Measurements from ENCODE around the gene GAS2L1. TPM values are rescaled to one million over a fixed set of nuclear protein-coding genes. Genes with fewer than 3 reads are reported as not detected.

Gene GAS2L1
- total and polyA plus RNA-seq, 2 donors (not counting 3 experiments of a cell fraction or from before 2014, with no cell fraction given) = 30.5 to 44.0 TPM

GRCh38 chr22:29325785-29326315 lies 19.4 kb downstream of the GAS2L1 start:
- Histone ChIP-seq H3K79me2 (ENCODE audit: control insufficient read depth, insufficient read depth, low read length) (no peaks in the 10 kb centered on the region), H3K27me3 (ENCODE audit: control insufficient read depth in 2 of 2, insufficient read depth in 2 of 2, low read length in 2 of 2) (no peaks in the 10 kb centered on the region), H3K9me3 (replicated peaks; ENCODE audit: control insufficient read depth, insufficient read depth, low read length) (no peaks in the 10 kb centered on the region), H3K9me1 (replicated peaks; ENCODE audit: control insufficient read depth, extremely low read depth, insufficient read depth, low read length) (no peaks in the 10 kb centered on the region), H3K4me2 (ENCODE audit: insufficient read depth, low read length) (no peak overlapping the region), H3K27ac (ENCODE audit: insufficient read depth, low read depth, low read length) (no peak overlapping the region), H3K4me3 (replicated peaks in 1 of 3; ENCODE audit: insufficient read depth in 1 of 3, low read depth in 1 of 3, low read length in 3 of 3) (no peak overlapping the region), H2AFZ (ENCODE audit: low read depth, low read length) (no peak overlapping the region), H3K36me3 (ENCODE audit: control insufficient read depth in 2 of 2, extremely low read depth in 1 of 2, insufficient read depth in 2 of 2, low read length in 2 of 2) (peaks cover 2 to 28% of the 10 kb centered on the region in 2 experiments), H3K9ac (replicated peaks; ENCODE audit: extremely low read depth, insufficient read depth, low read length) (no peak overlapping the region), H4K20me1 (replicated peaks; ENCODE audit: control insufficient read depth, extremely low read depth, insufficient read depth, low read length) (no peaks in the 10 kb centered on the region), H3K4me1 (ENCODE audit: control insufficient read depth, extremely low read depth, insufficient read depth, low read length) (peaks cover 3% of the 10 kb centered on the region)
- TF ChIP-seq MAX (IDR thresholded peaks at IDR 0.05; ENCODE audit: insufficient read depth, insufficient read length) (no peak), FOS (IDR thresholded peaks at IDR 0.05; ENCODE audit: borderline replicate concordance, insufficient read depth, low read length) (no peak)
- FAIRE-seq (no peak), DNase-seq (ENCODE audit: low read depth, low spot score) (no peak)
- intact Hi-C loops (cut with micrococcal nuclease) (no loop called here), dilution Hi-C loops (cut with MboI; ENCODE audit: extremely low pct_ligation_motif_present, low sequenced_read_pairs) (no loop called here)
- BruUV-seq (replicated peaks) = no TSS peak
- ChIA-PET CTCF (interaction anchor here (1.4 kb wide), 1 partner anchor 34 kb away, joined by 5 read pairs; no protein-coding TSS in a partner anchor), POLR2A (no interaction called here)

- FAIRE-seq (no peak), DNase-seq (ENCODE audit: low read depth, low spot score) (no peak)
- Histone ChIP-seq H3K4me3 (replicated peaks in 1 of 3; ENCODE audit: insufficient read depth in 1 of 3, low read depth in 1 of 3, low read length in 3 of 3) (no peak overlapping the region), H4K20me1 (replicated peaks; ENCODE audit: control insufficient read depth, extremely low read depth, insufficient read depth, low read length) (no peaks in the 10 kb centered on the region), H3K4me1 (ENCODE audit: control insufficient read depth, extremely low read depth, insufficient read depth, low read length) (peaks cover 10% of the 10 kb centered on the region), H3K27ac (ENCODE audit: insufficient read depth, low read depth, low read length) (no peak overlapping the region), H3K36me3 (ENCODE audit: control insufficient read depth in 2 of 2, extremely low read depth in 1 of 2, insufficient read depth in 2 of 2, low read length in 2 of 2) (peaks cover 4 to 30% of the 10 kb centered on the region in 2 experiments), H3K4me2 (ENCODE audit: insufficient read depth, low read length) (no peak overlapping the region), H3K9ac (replicated peaks; ENCODE audit: extremely low read depth, insufficient read depth, low read length) (no peak overlapping the region), H3K79me2 (ENCODE audit: control insufficient read depth, insufficient read depth, low read length) (no peaks in the 10 kb centered on the region), H3K9me3 (replicated peaks; ENCODE audit: control insufficient read depth, insufficient read depth, low read length) (no peaks in the 10 kb centered on the region), H3K9me1 (replicated peaks; ENCODE audit: control insufficient read depth, extremely low read depth, insufficient read depth, low read length) (no peaks in the 10 kb centered on the region), H2AFZ (ENCODE audit: low read depth, low read length) (no peak overlapping the region), H3K27me3 (ENCODE audit: control insufficient read depth in 2 of 2, insufficient read depth in 2 of 2, low read length in 2 of 2) (no peaks in the 10 kb centered on the region)
- CTCF ChIA-PET = interaction anchor here (1.4 kb wide), 1 partner anchor 33 kb away, joined by 5 read pairs; no protein-coding TSS in a partner anchor
- no TSS peak for BruUV-seq (replicated peaks)
- intact Hi-C loops (cut with micrococcal nuclease) (no loop called here), dilution Hi-C loops (cut with MboI; ENCODE audit: extremely low pct_ligation_motif_present, low sequenced_read_pairs) (no loop called here)
- TF ChIP-seq MAX (IDR thresholded peaks at IDR 0.05; ENCODE audit: insufficient read depth, insufficient read length) = no peak
- no peak for TF ChIP-seq EZH2 (IDR thresholded peaks at IDR 0.05; ENCODE audit: borderline replicate concordance, low read depth, low read length, severe bottlenecking)
- no peak for TF ChIP-seq MYC (IDR thresholded peaks at IDR 0.05; ENCODE audit: low read depth, low read length)
- TF ChIP-seq POLR2A (IDR thresholded peaks at IDR 0.05; ENCODE audit: low read depth, low read length) = no peak
- TF ChIP-seq JUN (IDR thresholded peaks at IDR 0.05; ENCODE audit: borderline replicate concordance, insufficient read depth, insufficient read length, low read depth) = no peak
- no peak for TF ChIP-seq POLR2AphosphoS5 (IDR thresholded peaks at IDR 0.05; ENCODE audit: insufficient read depth, low read depth, low read length)
- no peak for TF ChIP-seq FOS (IDR thresholded peaks at IDR 0.05; ENCODE audit: borderline replicate concordance, insufficient read depth, low read length)
- no peak for TF ChIP-seq CTCF (IDR thresholded peaks at IDR 0.05; ENCODE audit: extremely low read depth in 1 of 2, insufficient read depth in 1 of 2, low read depth in 1 of 2, low read length in 2 of 2)
- TF ChIP-seq GATA2 (IDR thresholded peaks at IDR 0.05; ENCODE audit: insufficient read depth, insufficient read length, low read depth, low read length) = no peak
- POLR2A ChIA-PET = no interaction called here
These were observed 20.0 kb downstream of the GAS2L1 start for GRCh38 chr22:29326481-29326880.
